OCI-M1 (cell line): Measurements from ENCODE around the gene ANXA2R.
A peak's percentile ranks its signal among the peaks of the same experiment; 100 is the strongest.
"Not testable (repeated sequence)": the region's sequence is repeated elsewhere in the genome, so short reads cannot be mapped to it uniquely, and the experiment has no call there.

ENCODE experiments used
- DNase-seq: peaks from one replicate; lab custom pipeline; 2025; lab: John Stamatoyannopoulos, UW

ANXA2R gene

DNA sequence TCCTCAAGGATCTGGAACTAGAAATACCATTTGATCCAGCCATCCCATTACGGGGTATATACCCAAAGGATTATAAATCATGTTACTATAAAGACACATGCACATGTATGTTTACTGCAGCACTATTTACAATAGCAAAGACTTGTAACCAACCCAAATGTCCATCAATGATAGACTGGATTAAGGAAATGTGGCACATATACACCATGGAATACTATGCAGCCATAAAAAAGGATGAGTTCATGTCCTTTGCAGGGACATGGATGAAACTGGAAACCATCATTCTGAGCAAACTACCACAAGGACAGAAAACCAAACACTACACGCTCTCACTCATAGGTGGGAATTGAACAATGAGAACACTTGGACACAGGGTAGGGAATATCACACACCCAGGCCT is 19.9 kb upstream of the ANXA2R start:
- not testable (repeated sequence) for DNase-seq

DNA sequence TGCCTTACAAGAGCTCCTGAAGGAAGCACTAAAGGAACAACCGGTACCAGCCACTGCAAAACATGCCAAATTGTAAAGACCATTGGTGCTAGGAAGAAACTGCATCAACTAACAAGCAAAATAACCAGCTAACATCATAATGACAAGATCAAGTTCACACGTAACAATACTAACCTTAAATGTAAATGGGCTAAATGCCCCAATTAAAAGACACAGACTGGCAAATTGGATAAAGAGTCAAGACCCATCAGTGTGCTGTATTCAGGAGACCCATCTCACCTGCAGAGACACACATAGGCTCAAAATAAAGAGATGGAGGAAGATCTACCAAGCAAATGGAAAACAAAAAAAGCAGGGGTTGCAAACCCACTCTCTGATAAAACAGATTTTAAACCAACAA is 15.0 kb upstream of the ANXA2R start:
- DNase-seq, result not testable (repeated sequence)

DNA sequence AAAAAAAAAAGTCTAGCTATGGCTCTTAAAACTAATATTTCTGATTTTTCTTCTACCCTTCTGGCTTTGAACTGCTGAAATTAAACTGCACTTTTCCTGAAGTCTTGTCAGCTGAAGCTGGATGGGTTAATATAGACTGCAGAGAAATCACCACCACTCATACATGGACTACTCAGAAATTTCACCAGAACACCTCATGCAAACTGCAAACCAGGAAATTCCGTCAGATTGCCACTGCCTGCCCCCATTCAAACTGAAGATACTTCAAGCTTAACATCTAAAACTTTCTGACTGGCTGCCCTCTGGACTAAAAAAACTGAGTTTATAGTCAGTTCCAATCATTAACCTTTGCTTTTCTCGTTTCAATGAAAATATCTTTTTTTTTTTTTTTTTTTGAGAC is 11.6 kb upstream of the ANXA2R start:
- no peak for DNase-seq

DNA sequence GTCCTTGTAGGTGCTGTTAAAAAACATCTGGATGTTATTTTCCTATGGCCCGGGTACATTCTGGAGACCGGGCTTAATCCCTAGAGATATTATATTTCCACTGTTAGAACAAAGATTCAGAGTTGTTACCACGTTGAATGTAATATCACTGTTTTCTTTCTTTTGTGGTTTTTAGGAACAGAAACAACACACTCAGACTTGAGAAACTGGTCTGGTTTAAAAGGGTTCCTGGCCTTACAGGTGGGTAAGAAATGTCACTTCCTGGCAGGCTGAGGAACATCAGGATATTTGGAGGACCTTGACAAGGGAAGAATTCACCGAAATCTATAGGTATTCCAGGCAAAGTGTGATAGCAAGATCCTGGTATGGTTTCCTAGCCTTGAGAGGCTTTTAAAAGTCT is 10.3 kb upstream of the ANXA2R start:
- DNase-seq, result no peak

DNA sequence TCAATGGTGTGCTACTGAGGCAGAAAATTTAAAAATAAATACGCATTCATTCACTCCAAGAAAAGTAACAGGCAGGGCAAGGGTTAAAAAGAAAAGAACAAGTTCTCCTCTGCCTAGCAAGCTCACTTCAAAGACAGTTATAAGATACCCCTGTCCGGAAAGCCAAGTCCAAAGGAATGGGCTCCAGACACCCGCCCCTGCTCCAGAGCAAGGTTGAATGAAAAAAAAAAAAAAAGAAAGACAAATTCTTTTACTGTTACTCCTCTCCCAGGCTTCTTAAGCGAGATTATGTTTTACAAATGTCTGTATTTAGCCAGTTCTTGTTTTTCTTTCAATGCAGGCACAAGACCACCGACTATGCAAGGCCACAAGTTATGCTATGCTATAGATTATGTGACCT is 9.1 kb upstream of the ANXA2R start:
- no peak for DNase-seq

DNA sequence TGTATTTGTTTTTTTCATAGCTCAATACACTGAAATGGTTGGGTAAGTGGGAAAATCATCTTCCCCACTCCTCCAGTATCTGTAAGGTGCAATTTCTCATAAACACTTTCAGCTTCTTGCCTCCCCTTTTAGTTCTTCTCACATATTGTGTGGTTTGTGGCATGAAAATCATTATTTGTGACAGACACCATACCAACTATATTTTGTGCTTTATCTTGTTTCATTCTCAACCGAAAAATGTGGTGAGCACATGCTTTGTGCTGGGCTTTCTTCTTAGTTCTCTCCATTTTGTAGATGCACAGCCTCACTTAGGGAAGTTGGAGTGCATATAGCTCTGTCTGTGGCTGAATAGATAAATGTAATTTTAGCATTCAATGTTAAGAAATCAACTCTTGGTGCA is 6.4 kb upstream of the ANXA2R start:
- no peak for DNase-seq

DNA sequence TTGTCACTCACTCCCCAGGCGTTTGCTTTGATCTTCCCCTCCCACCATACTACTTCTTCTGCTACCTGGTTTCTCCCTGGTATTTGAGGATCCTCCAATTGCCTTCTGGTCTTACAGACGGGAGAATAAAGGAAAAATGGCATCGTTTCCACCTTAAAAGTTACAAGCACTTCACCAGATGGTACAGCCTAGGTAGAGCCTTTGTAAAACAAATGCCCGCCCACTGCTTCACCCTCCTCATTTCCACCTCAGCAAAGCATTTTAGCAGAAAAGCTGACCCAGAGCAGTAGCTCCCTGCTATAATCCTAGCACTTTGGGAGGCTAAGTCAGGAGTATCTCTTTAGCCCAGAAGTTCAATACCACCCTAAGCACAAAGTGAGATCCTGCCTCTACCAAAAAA is 5.1 kb upstream of the ANXA2R start:
- no peak for DNase-seq

DNA sequence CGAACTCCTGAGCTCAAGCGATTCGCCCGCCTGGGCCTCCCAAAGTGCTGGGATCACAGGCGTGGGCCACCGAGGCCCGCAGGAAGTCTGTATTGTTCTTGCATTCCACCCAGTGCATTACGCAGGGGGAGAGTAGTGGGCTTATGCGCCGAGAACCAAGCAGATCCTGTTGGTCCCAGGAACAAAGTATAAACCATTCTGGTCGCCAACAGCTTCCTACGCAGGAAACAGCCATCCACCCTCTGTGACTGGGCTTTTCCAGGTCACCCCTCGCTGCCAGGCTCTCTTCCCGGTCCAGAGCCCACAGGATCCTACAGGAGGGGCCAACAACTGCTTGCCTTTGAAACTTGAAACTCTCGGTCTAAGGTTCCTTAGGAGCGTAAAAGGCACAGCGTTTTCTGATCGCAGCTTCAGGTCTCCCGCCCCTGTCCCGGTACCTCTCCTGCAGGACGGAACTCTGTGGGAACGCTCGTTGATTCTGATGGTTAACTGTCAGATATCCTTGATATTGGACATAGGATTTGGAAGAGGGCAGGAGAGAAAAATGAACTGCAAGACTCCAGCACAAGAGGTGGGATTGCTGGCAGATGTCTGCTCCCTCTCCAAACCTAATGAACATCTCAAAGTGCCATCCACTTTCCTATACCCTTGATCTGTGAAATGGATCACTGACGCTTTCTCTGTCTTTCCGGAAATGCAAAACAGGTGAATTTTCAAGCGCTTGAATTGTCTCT is 4.2 kb upstream of the ANXA2R start:
- no peak for DNase-seq

DNA sequence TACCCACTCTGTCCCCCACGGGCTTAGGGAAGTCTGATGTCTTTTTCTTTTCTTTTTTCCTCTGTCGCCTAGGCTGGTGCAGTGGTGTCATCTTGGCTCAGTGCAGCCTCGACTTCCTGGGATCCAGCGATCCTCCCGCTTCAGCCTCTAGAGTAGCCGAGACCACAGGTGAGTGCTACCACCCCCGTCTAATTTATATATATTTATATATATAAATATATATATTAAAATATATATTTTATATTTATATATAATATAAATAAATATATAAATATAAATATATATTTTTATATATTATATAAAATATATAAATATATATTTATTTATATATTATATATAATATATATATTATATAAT is 3.3 kb upstream of the ANXA2R start:
- DNase-seq, result no peak

DNA sequence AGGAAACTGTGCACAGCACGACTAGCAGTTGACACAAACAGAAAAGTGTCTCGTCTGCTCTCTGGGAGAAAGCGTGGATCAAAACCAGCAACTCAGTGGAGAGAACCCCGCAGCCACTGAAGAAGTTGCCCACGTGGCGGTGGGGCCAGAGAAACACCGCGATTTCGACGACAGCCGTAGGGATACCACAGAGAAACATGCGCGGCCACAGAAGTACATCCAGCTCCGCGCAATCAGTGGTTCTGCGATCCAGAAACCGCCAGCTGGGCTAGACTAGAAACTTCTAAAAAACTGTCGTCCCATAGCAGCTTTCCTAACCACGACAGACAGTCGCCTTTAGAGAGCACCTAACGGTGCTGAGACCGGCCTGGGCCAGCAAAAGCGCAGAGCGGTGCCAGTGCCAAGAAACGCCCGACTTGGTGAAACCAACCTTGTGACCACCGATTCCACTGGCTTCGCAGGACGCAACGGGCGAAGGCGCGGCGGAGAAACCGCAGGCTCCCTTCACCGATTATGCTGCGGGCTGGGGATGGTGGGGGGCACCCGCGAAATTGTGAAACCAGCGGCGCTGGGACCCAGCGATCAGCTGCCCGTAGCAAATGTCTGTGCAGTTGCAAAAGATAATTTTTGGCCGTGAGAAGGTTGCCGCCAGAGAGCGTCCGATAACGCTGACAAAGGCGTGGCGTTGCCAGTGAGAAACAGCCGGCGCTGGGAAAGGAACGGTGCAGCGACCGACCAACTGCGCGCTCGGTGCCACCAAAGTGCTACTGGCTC is 2.7 kb upstream of the ANXA2R start:
- peak; percentile 95 for DNase-seq

DNA sequence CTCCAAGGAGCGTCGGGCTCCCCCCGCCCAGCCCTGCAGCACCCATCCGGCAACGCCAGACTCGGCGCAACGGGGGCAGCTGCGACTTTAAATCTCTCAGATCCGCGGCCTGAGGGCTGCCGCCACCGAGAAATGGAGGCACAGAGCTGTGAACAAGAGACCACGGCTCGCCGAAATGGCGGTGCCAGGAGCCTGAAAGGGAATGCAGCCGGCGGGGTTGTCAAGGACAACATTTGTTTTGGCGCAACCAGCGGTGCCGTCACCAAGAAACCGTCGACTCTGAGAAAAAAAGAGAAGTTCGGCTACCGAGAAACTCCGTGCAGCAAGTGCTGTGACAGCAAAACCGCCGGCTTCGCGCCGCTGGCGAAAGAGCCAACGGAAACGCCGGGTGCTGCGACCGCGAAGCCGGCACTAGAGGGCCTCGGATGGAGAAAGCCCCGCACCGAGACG is 2.1 kb upstream of the ANXA2R start:
- DNase-seq, result peak; percentile 93

DNA sequence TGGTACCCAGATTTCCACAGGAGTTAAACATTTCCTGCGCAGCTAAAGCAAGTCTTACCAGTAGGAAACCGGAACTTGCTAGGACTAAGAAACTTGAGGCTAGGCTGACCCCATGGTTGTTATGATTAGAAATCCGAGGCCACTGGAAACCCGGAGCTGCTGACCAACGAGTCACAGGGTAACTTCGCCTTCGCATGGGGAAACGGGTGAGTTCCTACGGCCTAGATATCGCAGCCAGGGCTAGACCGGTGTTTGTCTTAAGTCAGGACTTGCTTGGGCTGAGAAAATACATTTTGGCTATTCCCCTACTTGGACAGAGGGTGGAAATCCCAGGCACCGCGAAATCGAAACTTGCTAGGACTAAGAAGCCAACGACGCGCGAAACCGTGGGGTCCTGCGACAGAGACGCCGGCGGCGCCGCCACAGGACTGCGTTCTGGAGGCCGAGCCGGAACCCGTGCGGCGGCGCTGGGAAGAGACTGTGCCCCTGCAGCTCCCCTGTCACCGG is 1.6 kb upstream of the ANXA2R start:
- DNase-seq, result peak; percentile 89

DNA sequence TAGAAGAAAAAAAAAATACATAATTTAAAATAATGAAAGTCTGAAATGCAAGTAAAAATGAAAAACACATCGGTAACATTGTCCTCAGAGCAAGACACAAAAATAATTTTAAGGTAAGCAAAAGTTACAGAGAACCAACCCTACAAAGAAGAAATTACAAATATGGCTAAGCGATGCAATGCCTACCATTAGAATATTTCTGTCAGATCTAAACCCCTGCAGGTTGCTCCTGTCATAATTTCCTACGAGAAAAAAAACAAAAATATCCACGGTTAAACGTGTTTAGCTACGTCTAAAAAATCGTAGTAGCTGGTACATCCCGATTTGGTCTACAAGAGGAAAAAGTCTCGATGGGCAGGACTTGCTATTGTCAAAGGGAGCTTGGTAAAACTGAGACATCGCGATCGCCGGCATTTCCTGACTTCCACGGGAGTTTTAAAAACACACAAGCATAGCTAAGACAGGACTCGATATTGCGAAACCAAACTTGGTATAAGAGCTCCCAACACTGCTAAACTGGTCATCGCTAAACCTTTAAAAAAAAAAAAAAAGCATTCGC is 1.1 kb upstream of the ANXA2R start:
- no peak for DNase-seq

DNA sequence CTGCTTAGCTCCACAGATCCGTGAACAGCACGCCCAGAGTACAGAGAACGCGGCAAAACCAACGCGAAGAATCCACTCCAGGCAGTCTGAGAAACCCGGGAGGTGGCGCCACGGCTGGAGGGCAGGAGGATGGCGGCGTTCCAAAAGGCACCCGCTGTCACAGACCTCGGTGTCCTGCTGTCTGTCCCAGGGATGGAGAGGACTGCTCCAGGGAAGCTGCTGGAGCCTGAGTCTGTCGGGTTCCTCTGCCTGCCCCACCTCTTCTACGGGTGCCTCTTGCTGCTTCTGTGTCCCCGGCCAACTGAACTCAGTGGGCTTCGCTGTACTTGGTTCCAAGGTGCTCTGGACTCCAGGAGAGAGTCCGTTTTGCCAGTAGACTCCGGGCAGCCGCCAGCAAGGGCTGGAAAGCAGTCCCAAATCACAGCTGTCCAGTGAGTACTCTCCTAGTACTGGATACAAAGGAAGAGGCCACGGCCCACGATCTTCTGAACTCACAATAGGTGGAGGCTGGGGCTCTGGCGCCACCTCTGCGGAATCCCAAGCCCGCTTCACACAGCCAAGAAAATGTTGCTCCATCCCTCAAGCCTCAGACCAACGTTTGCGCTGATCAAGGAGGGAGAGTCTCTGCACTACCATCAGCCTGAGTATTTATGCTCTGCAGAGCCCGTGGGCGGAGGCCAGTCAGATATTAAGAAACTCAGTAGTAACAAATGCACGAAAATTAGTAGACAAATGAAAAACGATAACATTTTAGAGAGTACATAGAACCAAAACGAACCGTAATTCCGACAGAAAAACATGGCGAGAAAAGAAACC is 440 bp downstream of the ANXA2R start:
- peak; percentile 91 for DNase-seq

DNA sequence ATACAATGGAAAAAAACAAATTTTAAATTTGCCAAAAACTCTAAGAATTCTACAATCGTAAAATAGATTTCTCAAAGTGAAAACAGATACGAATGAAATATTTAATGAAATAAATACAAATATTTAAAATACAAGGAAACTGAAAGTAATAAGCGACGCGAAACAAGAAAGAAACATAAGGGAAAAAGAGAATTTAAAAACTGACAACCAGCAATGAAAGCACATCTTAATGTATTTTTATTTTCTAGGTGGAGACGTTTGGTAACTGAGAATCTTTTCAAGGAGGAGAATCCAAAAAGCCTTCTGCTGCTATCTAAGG is 1.0 kb downstream of the ANXA2R start:
- DNase-seq, result no peak

DNA sequence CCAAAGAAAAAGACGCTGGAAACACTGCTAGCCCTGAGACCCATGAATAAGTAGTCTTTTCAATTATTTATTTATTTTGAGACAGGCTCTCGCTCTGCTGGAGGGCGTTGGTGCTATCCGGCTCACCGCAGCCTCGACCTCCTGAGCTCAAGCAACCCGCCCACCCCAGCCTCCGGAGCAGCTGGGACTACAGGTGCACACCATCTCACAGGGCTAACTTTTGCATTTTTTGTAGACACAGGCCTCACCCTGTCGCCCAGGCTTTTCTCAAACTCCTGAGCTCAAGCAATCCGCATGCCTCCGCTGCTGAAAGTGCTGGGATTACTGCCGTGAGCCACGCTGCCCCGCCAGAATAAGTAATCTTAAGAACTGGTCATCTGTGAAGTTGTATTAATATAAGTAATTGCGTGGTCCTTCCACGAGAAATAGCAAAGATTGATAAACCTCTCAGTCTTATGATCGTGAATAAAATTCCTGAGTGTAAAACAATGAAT is 1.6 kb downstream of the ANXA2R start:
- peak; percentile 78 for DNase-seq

DNA sequence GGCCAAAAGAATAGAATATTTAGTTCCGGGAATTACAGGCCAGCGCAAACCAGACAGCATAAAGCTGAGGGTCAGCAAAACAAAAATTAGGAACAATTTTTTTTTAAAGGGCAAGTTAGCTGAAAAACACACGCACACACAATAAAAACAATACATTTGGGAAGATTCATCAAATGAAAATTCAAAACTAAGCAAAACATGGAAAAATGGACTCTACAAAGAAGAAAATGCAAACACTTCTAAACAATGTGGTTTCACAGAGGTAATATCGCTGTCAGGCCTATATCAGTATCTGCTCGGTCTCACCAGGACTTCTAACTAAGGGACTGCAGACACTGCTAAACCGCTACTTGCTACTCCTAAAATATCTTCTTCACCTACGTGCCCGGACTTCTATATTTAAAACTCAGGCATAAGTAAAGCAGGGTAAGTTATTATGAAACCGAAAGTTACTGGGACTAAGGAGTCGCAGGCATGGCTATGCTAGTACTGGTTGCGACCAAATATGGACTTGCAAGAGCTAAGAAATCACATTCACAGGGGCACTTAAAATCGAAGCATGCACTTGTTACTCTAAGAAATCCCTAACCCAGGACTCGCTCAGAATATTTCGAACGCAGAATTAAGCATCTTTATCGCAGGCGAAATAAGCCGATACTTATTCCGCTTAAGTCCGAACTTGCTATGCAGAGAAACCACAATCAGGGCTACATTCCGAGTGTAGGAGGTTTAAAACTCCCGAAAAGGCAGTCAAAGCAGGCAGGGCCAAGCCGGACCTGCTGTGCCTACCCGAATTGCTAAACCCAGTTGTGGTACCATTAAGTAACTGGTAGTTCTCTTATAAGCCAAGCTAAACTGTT is 2.3 kb downstream of the ANXA2R start:
- peak; percentile 90 for DNase-seq

DNA sequence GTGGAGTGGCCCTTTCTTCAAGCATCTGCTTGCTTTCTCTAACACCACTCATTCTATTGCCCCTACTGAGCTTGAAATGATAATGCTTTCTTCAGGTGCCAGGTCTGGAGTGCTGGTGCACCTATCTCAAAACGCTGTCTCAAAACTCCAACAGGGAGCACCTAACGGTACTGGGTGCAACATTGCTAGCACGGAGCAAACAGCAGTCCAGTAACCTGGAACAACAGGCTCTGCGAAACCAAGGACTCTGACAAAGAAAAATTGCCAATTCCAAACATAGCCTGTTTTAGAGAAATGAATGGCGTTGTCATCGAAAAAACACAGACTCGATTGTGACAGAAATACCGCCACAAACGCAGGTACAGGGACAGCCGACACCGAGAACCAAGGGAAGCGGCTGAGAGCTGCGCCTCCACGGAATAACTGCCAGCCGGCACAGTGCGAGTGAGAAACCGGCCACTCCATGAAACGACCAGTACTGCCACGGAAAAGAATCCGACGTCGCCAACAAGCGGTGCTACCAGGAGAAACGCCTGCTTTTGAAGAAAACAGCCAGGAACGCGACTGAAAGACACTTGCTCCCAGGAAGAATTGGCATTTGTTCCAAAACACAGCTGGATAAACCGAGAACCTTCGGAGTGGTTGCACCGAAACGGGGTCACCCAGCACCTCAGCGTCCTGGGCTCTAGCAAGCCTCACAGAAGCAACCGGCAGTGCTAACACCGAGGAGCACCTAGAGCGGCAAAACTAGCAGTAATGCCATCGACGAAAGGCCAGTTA is 3.1 kb downstream of the ANXA2R start:
- no peak for DNase-seq

DNA sequence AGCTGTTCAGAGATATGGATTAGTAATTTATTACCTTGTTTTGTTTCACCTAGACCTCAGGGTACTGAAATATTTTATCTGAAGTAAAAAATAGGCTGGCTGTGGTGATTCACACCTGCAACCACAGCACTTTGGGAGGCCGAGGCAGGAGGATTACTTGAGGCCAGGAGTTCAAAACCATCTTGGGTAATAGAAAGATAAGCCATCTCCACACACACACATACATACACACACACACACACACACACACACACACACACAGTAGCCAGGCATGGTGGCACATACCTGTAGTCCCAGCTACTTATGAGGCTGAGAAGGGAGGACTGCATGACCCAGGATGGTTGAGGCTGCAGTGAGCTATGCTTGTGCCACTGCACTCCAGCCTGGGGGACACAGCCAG is 3.7 kb downstream of the ANXA2R start:
- no peak for DNase-seq

DNA sequence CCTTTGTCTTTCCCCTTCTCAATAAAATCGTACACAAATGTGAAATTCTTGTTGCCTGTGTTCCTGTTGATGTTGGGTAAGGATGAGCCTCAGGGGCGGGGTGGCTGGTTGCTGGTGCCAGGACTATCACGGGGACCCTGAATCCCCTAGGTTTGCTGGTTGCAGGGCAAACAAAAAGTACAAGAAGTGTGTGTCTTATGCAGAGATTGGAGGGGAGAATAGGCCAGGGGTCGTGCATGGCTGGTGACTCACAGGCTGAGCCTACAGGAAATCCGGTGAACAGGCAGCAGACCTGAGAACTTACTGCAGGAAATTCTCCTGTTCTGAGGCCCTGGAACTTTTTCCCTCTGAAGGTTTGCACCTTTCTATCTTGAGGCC is 5.5 kb downstream of the ANXA2R start:
- DNase-seq, result no peak
